H1 (cell line): ENCODE data around the gene SAP30.

Source experiments
- ASH2L ChIP-seq: fragments of 200-600, 300-600 bp; sonication (generic); IDR thresholded peaks from one replicate; pipeline ENCODE4 v1.7.1; 2017; ENCODE audit warnings: low read length
- BACH1 ChIP-seq: IDR thresholded peaks from 2 replicates; pipeline ENCODE4 v1.6.1; 2012; ENCODE audit warnings: low read length, improper control_type of control experiment
- EZH2 ChIP-seq: fragments of 200-600 bp; sonication (generic); IDR thresholded peaks from 2 replicates; pipeline ENCODE4 v1.7.1; 2012; ENCODE audit warnings: low read depth, mild to moderate bottlenecking, moderate library complexity, low read length, inconsistent platforms; ENCODE audit not compliant: severe bottlenecking
- JUN ChIP-seq: IDR thresholded peaks from 2 replicates; pipeline ENCODE4 v1.6.1; 2011; ENCODE audit warnings: low read depth, mild to moderate bottlenecking, improper control_type of control experiment, low read length
- PHF8 ChIP-seq: fragments of 200-600 bp; sonication (generic); conservative IDR thresholded peaks from 2 replicates; pipeline ENCODE4 v1.7.1; 2012; ENCODE audit warnings: low read depth, mild to moderate bottlenecking, inconsistent platforms, low read length, moderate library complexity
- RNF2 ChIP-seq: fragments of 200-900, 300-1000 bp; sonication (generic); IDR thresholded peaks from 2 replicates; pipeline ENCODE4 v1.7.1; 2016; ENCODE audit warnings: borderline replicate concordance, low read depth, mild to moderate bottlenecking, antibody characterized with exemption, low read length; ENCODE audit not compliant: poor library complexity, severe bottlenecking; ENCODE audit errors: missing control alignments
- RXRA ChIP-seq: IDR thresholded peaks from 2 replicates; pipeline ENCODE4 v1.6.1; 2011; ENCODE audit warnings: low read depth, mild to moderate bottlenecking, low read length, moderate library complexity; ENCODE audit not compliant: insufficient read depth
- TCF12 ChIP-seq: IDR thresholded peaks from 2 replicates; pipeline ENCODE4 v1.6.1; 2011; ENCODE audit warnings: low read depth, mild to moderate bottlenecking, low read length
- TF ChIP-seq, protein P1 (sequence below), 3 experiments: IDR thresholded peaks; 1 replicate in 2 of 3; 2 replicates in 1 of 3; pipeline versions ENCODE4 v1.5.1 to v1.6.1; 2011; ENCODE audit warnings: low read length in 3 of 3, mild to moderate bottlenecking in 3 of 3, inconsistent platforms in 2 of 3, low read depth in 1 of 3, moderate library complexity in 1 of 3; ENCODE audit not compliant: insufficient read depth in 1 of 3; ENCODE audit errors: control extremely low read depth in 1 of 3

DNA sequence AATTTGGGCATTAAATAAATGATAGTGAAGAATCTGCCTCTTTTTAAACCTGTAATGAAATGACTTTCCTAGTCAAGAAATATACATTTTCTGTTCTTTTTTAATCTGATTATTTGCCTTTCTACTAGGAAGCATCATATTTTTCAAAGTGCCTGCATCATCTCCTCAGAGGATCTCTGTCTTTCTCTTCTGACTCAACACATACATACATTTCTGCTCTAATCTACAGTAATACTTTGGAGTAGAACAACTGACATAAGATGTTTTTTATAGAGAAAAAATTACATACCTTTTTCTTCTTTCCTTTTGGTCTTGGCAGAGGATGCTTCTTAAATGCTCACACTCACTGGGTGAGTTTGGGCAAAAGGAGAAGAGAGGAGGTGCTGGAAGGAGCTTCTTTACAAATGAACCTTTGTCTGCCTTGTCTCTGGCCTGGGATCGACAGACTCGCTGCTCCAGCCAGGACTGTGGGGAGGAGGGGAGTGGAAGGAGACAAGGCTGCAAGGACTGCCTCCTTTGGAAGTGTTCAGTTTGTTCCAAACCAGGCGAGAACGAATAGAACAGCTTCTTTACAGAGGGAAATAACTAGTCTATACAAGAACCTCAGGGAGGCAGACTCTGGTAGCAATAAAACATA is 28.1 kb downstream of the SAP30 start, which contains the start of gene SCRG1:
- TF ChIP-seq, protein P1, sequence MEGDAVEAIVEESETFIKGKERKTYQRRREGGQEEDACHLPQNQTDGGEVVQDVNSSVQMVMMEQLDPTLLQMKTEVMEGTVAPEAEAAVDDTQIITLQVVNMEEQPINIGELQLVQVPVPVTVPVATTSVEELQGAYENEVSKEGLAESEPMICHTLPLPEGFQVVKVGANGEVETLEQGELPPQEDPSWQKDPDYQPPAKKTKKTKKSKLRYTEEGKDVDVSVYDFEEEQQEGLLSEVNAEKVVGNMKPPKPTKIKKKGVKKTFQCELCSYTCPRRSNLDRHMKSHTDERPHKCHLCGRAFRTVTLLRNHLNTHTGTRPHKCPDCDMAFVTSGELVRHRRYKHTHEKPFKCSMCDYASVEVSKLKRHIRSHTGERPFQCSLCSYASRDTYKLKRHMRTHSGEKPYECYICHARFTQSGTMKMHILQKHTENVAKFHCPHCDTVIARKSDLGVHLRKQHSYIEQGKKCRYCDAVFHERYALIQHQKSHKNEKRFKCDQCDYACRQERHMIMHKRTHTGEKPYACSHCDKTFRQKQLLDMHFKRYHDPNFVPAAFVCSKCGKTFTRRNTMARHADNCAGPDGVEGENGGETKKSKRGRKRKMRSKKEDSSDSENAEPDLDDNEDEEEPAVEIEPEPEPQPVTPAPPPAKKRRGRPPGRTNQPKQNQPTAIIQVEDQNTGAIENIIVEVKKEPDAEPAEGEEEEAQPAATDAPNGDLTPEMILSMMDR (IDR thresholded peaks at IDR 0.05; ENCODE audit: control extremely low read depth in 1 of 3, insufficient read depth in 1 of 3, low read depth in 1 of 3, low read length in 3 of 3): no peak
- TF ChIP-seq ASH2L (no peak), PHF8 (no peak), RXRA (no peak), EZH2 (no peak), JUN (no peak), RNF2 (no peak), TCF12 (no peak), BACH1 (no peak)
